ENCODE measurements around the gene CCT6B. TPM values are rescaled to one million over a fixed set of nuclear protein-coding genes. Genes with fewer than 3 reads are reported as not detected.
A peak's percentile ranks its signal among the peaks of the same experiment; 100 is the strongest.

CCT6B gene
- 1 to 10 TPM in 1 of 2 donors, under 1 TPM in 1; 0.58 to 2.0 TPM for total RNA-seq
- 1 to 10 TPM; 2.9 to 5.1 (median 3.8) TPM for polyA plus RNA-seq (ENCODE audit: insufficient read length in 6 of 6)
- long read RNA-seq, donor 1, partial matches to known transcripts: 0 of 1 reads
- long read RNA-seq, donor 1, other reads (novel, unspliced or antisense): 0 of 1 reads
- long read RNA-seq, donor 2: 0 reads
- long read RNA-seq, donor 3, partial matches to known transcripts: 22 of 24 reads
- long read RNA-seq, donor 3, other reads (novel, unspliced or antisense): 0 of 24 reads
- long read RNA-seq, donor 4, partial matches to known transcripts: 0 of 2 reads
- long read RNA-seq, donor 4, other reads (novel, unspliced or antisense): 1 of 2 reads
- long read RNA-seq, donor 5, partial matches to known transcripts: 0 of 1 reads
- long read RNA-seq, donor 5, other reads (novel, unspliced or antisense): 0 of 1 reads
- long read RNA-seq, donor 6, partial matches to known transcripts: 5 of 6 reads
- long read RNA-seq, donor 6, other reads (novel, unspliced or antisense): 0 of 6 reads
- long read RNA-seq, donor 7, partial matches to known transcripts: 0 of 2 reads
- long read RNA-seq, donor 7, other reads (novel, unspliced or antisense): 0 of 2 reads
- long read RNA-seq, donor 8, partial matches to known transcripts: 0 of 2 reads
- long read RNA-seq, donor 8, other reads (novel, unspliced or antisense): 0 of 2 reads
- long read RNA-seq, donor 9: 0 reads
- long read RNA-seq, donor 10, partial matches to known transcripts: 0 of 2 reads
- long read RNA-seq, donor 10, other reads (novel, unspliced or antisense): 2 of 2 reads
- long read RNA-seq, donor 11: 0 reads
- long read RNA-seq, donor 12, partial matches to known transcripts: 64 of 65 reads
- long read RNA-seq, donor 12, other reads (novel, unspliced or antisense): 0 of 65 reads

DNA sequence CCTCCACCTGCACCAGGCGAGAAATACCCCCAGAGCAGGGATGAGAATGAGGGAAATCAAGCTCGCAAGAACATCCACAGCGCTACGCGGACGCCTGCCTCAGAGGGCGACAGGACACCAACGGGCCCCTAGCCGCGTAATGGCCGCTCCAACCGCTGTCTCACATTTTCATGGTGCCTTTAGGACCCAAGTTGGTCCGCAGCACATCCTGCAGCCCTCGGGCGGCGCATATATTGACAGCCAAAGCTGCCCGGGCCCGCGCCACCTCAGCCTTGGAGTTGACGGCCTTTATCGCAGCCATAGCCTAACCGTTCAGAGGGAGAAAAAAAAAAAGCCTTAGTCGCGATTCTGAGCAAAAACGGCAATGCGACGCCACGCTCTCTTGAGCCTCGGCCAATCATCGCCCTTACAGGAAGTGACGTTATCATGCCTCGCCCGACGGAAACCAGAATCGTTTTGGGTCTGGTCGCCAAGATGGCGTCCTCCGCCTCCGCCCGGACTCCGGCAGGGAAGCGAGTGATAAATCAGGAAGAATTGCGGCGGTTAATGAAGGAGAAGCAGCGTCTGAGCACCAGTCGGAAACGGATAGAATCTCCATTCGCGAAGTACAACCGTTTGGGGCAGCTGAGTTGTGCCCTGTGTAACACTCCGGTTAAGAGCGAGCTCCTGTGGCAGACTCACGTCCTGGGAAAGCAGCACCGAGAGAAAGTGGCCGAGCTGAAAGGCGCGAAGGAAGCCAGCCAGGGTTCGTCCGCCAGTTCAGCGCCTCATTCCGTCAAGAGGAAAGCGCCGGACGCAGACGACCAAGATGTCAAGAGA lies at the start of gene CCT6B, which contains the start of gene ZNF830:
Gene CCT6B, minus strand, starts transcription at position 368 of the 819 bp plus-strand sequence. Its CDS starts 67 bp downstream, at position 301.
Gene ZNF830, plus strand, starts transcription at position 448 of the 819 bp plus-strand sequence. Its CDS starts 27 bp downstream, at position 475.
- peak; percentile 91 to 97 (median 94) for DNase-seq
- Histone ChIP-seq H3K4me3 (peak within 1 kb of the TSS; percentile 65 to 86), H3K4me1 (peaks cover 10 to 27% of the 10 kb centered on the region in 2 donors), H3K27ac (peak within 1 kb of the TSS; percentile 88 to 97), H3K27me3 (no peaks in the 10 kb centered on the region), H3K36me3 (peaks cover 0 to 26% of the 10 kb centered on the region in 2 donors), H3K9me3 (no peaks in the 10 kb centered on the region)
- TF ChIP-seq, protein P1, sequence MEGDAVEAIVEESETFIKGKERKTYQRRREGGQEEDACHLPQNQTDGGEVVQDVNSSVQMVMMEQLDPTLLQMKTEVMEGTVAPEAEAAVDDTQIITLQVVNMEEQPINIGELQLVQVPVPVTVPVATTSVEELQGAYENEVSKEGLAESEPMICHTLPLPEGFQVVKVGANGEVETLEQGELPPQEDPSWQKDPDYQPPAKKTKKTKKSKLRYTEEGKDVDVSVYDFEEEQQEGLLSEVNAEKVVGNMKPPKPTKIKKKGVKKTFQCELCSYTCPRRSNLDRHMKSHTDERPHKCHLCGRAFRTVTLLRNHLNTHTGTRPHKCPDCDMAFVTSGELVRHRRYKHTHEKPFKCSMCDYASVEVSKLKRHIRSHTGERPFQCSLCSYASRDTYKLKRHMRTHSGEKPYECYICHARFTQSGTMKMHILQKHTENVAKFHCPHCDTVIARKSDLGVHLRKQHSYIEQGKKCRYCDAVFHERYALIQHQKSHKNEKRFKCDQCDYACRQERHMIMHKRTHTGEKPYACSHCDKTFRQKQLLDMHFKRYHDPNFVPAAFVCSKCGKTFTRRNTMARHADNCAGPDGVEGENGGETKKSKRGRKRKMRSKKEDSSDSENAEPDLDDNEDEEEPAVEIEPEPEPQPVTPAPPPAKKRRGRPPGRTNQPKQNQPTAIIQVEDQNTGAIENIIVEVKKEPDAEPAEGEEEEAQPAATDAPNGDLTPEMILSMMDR (IDR thresholded peaks at IDR 0.05): no peak
- peak; percentile 97 for ATAC-seq
- intact Hi-C loops (cut with DNase I): no loop called here

- Histone ChIP-seq H3K27me3 (no peaks in the 10 kb centered on the region), H3K4me3 (no peak overlapping the region), H3K9me3 (no peaks in the 10 kb centered on the region), H3K27ac (no peak overlapping the region), H3K36me3 (peaks cover 0 to 91% of the 10 kb centered on the region in 2 donors), H3K4me1 (no peaks in the 10 kb centered on the region)
- DNase-seq (no peak), ATAC-seq (no peak)
- TF ChIP-seq, protein P1 (IDR thresholded peaks at IDR 0.05): no peak
- intact Hi-C loops (cut with DNase I): no loop called here
Observed at GRCh38 chr17:35010093-35010492, 48.8 kb upstream of the CCT6B start.

- DNase-seq: no peak
- Histone ChIP-seq H3K27ac (no peak overlapping the region), H3K9me3 (no peaks in the 10 kb centered on the region), H3K36me3 (peaks cover 0 to 96% of the 10 kb centered on the region in 2 donors), H3K4me1 (no peaks in the 10 kb centered on the region), H3K27me3 (no peaks in the 10 kb centered on the region), H3K4me3 (no peak overlapping the region)
- no peak for ATAC-seq
- TF ChIP-seq, protein P1 (IDR thresholded peaks at IDR 0.05): no peak
- intact Hi-C loops (cut with DNase I): loop anchor here in 1 of 2 donors (10.0 kb wide), 1 partner anchor 78 kb away; no protein-coding TSS in a partner anchor
Observed at GRCh38 chr17:35006961-35007360, 45.7 kb upstream of the CCT6B start.

GRCh38 chr17:35006345-35006744 lies 45.1 kb upstream of the CCT6B start:
- H3K9me3 ChIP-seq: no peaks in the 10 kb centered on the region
- TF ChIP-seq, protein P1 (IDR thresholded peaks at IDR 0.05): no peak
- no peak for ATAC-seq
- H3K27ac ChIP-seq: no peak overlapping the region
- DNase-seq: no peak
- peaks cover 0 to 96% of the 10 kb centered on the region in 2 donors for H3K36me3 ChIP-seq
- intact Hi-C loops (cut with DNase I): loop anchor here in 1 of 2 donors (10.0 kb wide), 1 partner anchor 78 kb away; no protein-coding TSS in a partner anchor
- no peaks in the 10 kb centered on the region for H3K27me3 ChIP-seq
- no peaks in the 10 kb centered on the region for H3K4me1 ChIP-seq
- no peak overlapping the region for H3K4me3 ChIP-seq

All from left lung (tissue), 14 donors.